ENCODE measurements around the gene ZNF20.

GRCh38 chr19:12141405-12141736 is 1.2 kb upstream of the ZNF20 start:
- TF ChIP-seq, protein P1, sequence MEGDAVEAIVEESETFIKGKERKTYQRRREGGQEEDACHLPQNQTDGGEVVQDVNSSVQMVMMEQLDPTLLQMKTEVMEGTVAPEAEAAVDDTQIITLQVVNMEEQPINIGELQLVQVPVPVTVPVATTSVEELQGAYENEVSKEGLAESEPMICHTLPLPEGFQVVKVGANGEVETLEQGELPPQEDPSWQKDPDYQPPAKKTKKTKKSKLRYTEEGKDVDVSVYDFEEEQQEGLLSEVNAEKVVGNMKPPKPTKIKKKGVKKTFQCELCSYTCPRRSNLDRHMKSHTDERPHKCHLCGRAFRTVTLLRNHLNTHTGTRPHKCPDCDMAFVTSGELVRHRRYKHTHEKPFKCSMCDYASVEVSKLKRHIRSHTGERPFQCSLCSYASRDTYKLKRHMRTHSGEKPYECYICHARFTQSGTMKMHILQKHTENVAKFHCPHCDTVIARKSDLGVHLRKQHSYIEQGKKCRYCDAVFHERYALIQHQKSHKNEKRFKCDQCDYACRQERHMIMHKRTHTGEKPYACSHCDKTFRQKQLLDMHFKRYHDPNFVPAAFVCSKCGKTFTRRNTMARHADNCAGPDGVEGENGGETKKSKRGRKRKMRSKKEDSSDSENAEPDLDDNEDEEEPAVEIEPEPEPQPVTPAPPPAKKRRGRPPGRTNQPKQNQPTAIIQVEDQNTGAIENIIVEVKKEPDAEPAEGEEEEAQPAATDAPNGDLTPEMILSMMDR (IDR thresholded peaks at IDR 0.05), result peak; percentile 64
- no peak for TF ChIP-seq EZH2 (IDR thresholded peaks at IDR 0.05; ENCODE audit: borderline replicate concordance, insufficient read depth, low read depth, low read length, poor library complexity, severe bottlenecking)
